ENCODE results near the gene SSBP2.

SSBP2 gene

DNA sequence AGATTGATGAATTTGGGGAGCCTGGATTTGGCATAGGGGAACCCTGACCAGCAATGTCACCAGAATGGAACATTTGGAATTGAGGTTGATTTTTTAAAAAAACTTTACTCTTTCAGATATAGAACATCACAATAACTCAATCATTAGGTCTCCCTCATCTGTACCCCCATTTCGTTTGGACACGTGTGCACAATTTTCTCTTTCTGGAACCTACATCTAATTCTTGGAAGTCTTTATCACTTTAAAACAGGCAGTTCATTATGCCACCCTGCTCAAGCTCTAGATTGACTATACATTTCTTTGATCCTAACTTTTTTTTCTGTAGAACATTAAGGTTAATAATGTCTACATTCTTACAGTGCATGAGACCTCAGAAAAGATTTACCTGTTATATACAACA lies 3.7 kb upstream of the SSBP2 start:
- TF ChIP-seq, protein P1, sequence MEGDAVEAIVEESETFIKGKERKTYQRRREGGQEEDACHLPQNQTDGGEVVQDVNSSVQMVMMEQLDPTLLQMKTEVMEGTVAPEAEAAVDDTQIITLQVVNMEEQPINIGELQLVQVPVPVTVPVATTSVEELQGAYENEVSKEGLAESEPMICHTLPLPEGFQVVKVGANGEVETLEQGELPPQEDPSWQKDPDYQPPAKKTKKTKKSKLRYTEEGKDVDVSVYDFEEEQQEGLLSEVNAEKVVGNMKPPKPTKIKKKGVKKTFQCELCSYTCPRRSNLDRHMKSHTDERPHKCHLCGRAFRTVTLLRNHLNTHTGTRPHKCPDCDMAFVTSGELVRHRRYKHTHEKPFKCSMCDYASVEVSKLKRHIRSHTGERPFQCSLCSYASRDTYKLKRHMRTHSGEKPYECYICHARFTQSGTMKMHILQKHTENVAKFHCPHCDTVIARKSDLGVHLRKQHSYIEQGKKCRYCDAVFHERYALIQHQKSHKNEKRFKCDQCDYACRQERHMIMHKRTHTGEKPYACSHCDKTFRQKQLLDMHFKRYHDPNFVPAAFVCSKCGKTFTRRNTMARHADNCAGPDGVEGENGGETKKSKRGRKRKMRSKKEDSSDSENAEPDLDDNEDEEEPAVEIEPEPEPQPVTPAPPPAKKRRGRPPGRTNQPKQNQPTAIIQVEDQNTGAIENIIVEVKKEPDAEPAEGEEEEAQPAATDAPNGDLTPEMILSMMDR (IDR thresholded peaks at IDR 0.05; ENCODE audit: insufficient read depth, low read length, poor library complexity, severe bottlenecking), result no peak
- no peak for TF ChIP-seq EZH2phosphoT487 (conservative IDR thresholded peaks at IDR 0.05; ENCODE audit: low read length)
- H3K9me3 ChIP-seq (ENCODE audit: insufficient read depth, low read length), result no peaks in the 10 kb centered on the region
- no peak overlapping the region for H3K27ac ChIP-seq (ENCODE audit: low read depth, low read length)
- no peak overlapping the region for H3K4me3 ChIP-seq (ENCODE audit: insufficient read depth, low read length, poor library complexity, severe bottlenecking)
- no peaks in the 10 kb centered on the region for H3K9me2 ChIP-seq (replicated peaks; ENCODE audit: insufficient read depth, low read length)
- H3K27me3 ChIP-seq (ENCODE audit: low read length), result no peaks in the 10 kb centered on the region
- H4K20me1 ChIP-seq (ENCODE audit: low read depth, low read length), result no peaks in the 10 kb centered on the region
- no peak overlapping the region for H3K4me2 ChIP-seq (ENCODE audit: low read depth, low read length, poor library complexity, severe bottlenecking)
- no peak overlapping the region for H3K9ac ChIP-seq (ENCODE audit: low read length)
- no peaks in the 10 kb centered on the region for H3K79me2 ChIP-seq (ENCODE audit: insufficient read depth, low read length)
- no peak overlapping the region for H2AFZ ChIP-seq (ENCODE audit: low read depth, low read length, severe bottlenecking)
- peaks cover 14% of the 10 kb centered on the region; the same call in 1 of the 2 replicates for H3F3A ChIP-seq (ENCODE audit: insufficient read depth)
- no peaks in the 10 kb centered on the region for H3K36me3 ChIP-seq (ENCODE audit: low read length)

DNA sequence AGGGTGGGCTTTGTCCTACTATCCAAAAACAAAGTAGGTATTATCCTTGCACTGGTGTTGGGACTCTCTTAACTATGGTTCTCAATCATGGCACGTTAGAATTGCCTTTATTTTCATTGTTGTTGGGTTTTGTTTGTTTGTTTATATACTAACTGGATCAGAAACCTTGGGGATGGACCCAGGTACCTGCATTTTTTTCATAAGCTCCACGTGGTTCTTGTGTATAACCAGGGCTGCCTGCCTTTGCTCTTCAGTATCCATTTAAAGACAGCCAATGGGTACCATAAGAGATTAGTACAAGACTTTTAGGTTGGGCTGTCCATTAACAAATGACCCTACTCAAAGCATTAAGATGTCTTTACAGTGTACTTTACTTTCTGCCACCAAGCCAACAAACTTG lies 2.5 kb upstream of the SSBP2 start:
- Histone ChIP-seq H4K20me1 (ENCODE audit: low read depth, low read length) (no peaks in the 10 kb centered on the region), H3K4me2 (ENCODE audit: low read depth, low read length, poor library complexity, severe bottlenecking) (no peak overlapping the region), H3K36me3 (ENCODE audit: low read length) (no peaks in the 10 kb centered on the region), H3F3A (ENCODE audit: insufficient read depth) (peaks cover 25% of the 10 kb centered on the region), H3K27me3 (ENCODE audit: low read length) (no peaks in the 10 kb centered on the region), H3K4me3 (ENCODE audit: insufficient read depth, low read length, poor library complexity, severe bottlenecking) (no peak overlapping the region), H3K9me2 (replicated peaks; ENCODE audit: insufficient read depth, low read length) (no peaks in the 10 kb centered on the region), H3K9ac (ENCODE audit: low read length) (no peak overlapping the region), H3K27ac (ENCODE audit: low read depth, low read length) (no peak overlapping the region), H2AFZ (ENCODE audit: low read depth, low read length, severe bottlenecking) (no peak overlapping the region), H3K9me3 (ENCODE audit: insufficient read depth, low read length) (no peaks in the 10 kb centered on the region), H3K79me2 (ENCODE audit: insufficient read depth, low read length) (peaks cover 10% of the 10 kb centered on the region)
- TF ChIP-seq EZH2phosphoT487 (conservative IDR thresholded peaks at IDR 0.05; ENCODE audit: low read length), result no peak
- TF ChIP-seq, protein P1 (IDR thresholded peaks at IDR 0.05; ENCODE audit: insufficient read depth, low read length, poor library complexity, severe bottlenecking), result no peak

DNA sequence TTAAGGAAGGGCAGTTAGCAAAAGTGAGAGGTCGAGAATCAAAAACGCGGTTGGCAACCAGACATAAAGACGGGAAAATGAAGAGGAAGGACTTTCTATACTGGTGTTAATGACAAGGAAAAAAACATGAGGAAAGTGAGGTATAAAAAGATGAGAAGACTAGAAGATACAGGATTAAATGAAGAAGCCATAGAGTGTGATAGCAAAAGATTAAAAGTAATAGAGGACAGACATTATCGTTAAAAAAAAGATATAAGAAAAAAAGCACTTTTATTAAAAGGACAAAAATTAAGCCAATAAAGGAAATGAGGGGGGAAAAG lies 1.7 kb upstream of the SSBP2 start:
- H3K27ac ChIP-seq (ENCODE audit: low read depth, low read length), result no peak overlapping the region
- no peak for TF ChIP-seq EZH2phosphoT487 (conservative IDR thresholded peaks at IDR 0.05; ENCODE audit: low read length)
- TF ChIP-seq, protein P1 (IDR thresholded peaks at IDR 0.05; ENCODE audit: insufficient read depth, low read length, poor library complexity, severe bottlenecking), result no peak

More for the DNA sequence above, 1.7 kb upstream of the SSBP2 start:
- no peak overlapping the region for H3K4me3 ChIP-seq (ENCODE audit: insufficient read depth, low read length, poor library complexity, severe bottlenecking)
- H3F3A ChIP-seq (ENCODE audit: insufficient read depth), result peaks cover 30% of the 10 kb centered on the region
- peaks cover 7% of the 10 kb centered on the region for H3K36me3 ChIP-seq (ENCODE audit: low read length)
- H3K9me2 ChIP-seq (replicated peaks; ENCODE audit: insufficient read depth, low read length), result no peaks in the 10 kb centered on the region
- H3K79me2 ChIP-seq (ENCODE audit: insufficient read depth, low read length), result peaks cover 18% of the 10 kb centered on the region
- H3K9me3 ChIP-seq (ENCODE audit: insufficient read depth, low read length), result no peaks in the 10 kb centered on the region
- no peak overlapping the region for H3K9ac ChIP-seq (ENCODE audit: low read length)
- no peaks in the 10 kb centered on the region for H3K27me3 ChIP-seq (ENCODE audit: low read length)
- no peak overlapping the region for H2AFZ ChIP-seq (ENCODE audit: low read depth, low read length, severe bottlenecking)
- peaks cover 8% of the 10 kb centered on the region; the same call in 1 of the 2 replicates for H4K20me1 ChIP-seq (ENCODE audit: low read depth, low read length)
- no peak overlapping the region for H3K4me2 ChIP-seq (ENCODE audit: low read depth, low read length, poor library complexity, severe bottlenecking)

All from SU-DHL-6 (cell line).